Suppressor macrophage (primary cell): ENCODE measurements around the gene SCAF1.
A peak's percentile ranks its signal among the peaks of the same experiment; 100 is the strongest.

Experiments
- DNase-seq, 4 experiments: peaks; one replicate each; pipeline ENCODE4 v3.0.0-alpha.2; 2020 to 2022

The SCAF1 gene

DNA sequence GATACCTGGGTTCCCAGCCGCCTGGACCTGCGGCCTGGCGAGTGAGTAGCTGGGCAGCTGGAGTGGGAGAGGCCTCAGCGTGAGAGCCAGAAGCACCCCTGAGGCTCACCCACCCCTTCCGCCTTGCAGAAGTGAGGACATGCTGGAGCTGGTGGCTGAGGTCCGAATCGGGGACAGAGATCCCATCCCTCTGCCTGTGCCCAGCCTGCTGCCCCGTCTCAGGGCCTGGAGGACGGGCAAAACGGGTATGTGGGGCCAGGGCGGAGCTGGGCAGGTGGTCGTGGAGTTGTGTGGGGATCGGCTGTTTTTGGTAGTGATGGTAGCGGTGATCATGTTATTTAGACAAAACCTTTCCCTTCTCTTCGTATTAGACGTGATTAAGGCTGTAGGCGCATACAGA lies 4.6 kb downstream of the SCAF1 start:
- no peak for DNase-seq

- no peak for DNase-seq
Measured at GRCh38 chr19:49651029-49651819, 9.2 kb downstream of the SCAF1 start.

DNA sequence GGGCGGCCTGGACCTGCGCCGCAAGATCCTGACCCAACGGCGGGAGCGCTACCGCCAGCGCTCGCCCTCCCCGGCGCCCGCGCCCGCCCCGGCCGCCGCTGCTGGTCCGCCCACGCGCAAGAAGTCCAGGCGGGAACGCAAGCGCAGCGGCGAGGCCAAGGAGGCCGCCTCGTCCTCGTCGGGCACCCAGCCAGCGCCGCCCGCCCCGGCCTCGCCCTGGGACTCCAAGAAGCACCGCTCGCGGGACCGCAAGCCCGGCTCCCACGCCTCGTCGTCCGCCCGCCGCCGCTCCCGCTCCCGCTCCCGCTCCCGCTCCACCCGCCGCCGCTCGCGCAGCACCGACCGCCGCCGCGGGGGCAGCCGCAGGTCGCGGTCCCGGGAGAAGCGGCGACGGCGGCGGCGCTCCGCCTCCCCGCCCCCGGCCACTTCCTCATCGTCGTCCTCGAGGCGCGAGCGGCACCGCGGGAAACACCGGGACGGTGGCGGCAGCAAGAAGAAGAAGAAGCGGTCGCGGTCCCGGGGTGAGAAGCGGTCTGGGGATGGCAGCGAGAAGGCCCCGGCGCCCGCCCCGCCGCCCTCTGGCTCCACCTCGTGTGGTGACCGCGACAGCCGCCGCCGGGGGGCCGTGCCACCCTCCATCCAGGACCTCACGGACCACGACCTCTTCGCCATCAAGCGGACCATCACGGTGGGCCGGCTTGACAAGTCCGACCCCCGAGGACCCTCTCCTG lies 10.0 kb downstream of the SCAF1 start:
- no peak for DNase-seq

- no peak for DNase-seq
Measured at GRCh38 chr19:49652551-49653465, 10.8 kb downstream of the SCAF1 start.

GRCh38 chr19:49653466-49653806 lies 11.4 kb downstream of the SCAF1 start:
- no peak for DNase-seq

GRCh38 chr19:49654581-49654980 lies 12.6 kb downstream of the SCAF1 start:
- no peak for DNase-seq

DNA sequence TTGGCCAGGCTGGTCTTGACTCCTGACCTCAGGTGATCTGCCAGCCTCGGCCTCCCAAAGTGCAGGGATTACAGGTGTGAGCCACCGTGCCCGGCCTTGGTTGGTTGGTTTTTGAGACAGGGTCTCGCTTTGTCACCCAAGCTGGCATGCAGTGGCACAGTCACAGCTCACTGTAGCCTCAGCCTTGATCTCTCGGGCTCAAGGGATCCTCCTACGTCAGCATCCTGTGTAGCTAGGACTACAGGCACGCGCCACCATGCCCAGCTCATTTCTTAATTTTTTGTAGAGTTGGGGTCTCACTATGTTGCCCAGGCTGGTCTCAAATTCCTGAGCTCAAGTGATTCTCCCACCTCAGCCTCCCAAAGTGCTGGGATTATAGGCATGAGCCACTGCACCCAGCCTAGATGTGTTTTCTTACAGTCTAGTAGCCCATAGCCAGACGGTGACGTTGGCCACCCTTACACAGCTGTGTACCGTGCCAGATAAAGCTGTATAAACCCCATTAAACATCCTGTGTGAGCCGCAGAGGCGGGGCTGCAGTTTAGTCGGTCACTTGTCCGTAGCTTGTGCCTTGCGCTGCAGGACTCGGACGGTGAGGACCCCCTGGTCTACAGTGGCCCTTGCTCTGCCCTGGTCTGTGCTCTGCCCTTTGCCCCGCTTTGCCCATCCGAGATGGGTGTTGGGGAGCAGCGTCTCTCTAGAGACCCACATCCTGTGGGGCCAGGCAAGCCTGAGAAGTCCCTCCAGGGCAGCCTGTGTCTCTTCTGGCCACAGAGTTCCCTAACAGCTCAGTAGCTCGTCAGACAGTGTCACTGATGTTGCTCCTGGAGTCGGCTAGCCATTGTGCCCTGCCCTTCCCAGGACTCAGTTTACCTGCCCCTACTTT lies 13.8 kb downstream of the SCAF1 start:
- no peak for DNase-seq

DNA sequence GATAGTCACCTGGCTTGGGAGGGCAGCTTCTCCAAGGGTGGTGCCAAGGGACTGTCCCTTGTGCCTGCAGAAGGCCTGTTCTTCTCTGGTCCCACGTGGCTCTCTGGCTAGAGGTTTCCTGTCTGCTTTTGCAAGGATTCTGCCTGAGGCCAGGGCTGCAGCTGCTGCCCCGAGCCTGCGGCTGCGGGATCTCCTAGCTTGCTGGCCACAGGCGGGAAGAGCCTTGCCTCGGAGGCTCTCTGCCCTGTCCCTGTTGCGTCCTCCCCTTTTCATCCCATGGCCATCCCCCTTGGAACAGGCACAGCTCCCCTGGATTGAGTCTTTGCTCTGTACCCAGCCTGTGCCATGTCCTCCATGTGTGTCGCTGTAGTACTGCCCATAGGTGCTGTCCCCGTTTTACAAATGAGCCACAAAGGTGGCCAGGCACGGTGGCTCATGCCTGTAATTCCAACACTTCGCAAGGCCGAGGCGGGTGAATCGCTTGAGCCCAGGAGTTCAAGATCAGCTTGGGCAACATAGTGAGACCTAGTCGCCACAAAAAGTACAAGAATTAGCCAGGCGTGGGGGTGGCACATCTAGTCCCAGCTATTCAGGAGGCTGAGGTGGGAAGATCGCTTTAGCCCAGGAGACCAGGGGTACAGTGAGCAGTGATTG lies 14.6 kb downstream of the SCAF1 start:
- DNase-seq: no peak

DNA sequence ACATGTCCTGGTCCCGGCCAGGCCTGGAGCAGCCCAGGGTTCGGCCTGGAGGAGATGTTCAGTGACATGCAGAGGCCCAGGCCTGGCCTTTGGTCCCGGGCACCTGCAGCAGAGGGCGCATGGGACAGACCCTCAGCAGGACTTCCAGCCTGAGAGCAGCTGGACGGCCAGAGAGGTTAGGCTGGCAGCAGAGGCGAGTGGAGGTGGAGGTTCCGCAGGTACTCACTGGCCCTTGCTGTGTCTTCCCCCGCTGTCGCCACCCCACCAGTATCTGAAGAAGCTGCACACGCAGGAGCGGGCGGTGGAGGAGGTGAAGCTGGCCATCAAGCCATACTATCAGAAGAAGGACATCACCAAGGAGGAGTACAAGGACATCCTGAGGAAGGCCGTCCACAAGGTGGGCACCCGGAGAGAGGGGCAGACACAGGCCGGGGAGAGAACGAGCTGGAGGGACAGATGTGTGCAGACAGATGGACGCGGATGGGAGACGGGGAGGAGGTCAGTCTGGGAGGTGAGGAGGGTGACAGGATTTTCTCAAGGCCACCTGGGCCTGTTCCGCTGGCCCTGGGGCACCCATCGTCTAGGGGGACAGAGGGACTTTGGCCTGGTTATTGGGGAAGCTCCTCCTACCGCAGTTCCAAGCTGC lies 15.6 kb downstream of the SCAF1 start:
- no peak for DNase-seq

- no peak for DNase-seq
Measured at GRCh38 chr19:49658139-49658517, 16.1 kb downstream of the SCAF1 start.

GRCh38 chr19:49658566-49659442 lies 16.8 kb downstream of the SCAF1 start:
- DNase-seq: no peak

GRCh38 chr19:49660338-49660961 lies 18.4 kb downstream of the SCAF1 start:
- no peak for DNase-seq

GRCh38 chr19:49662011-49662410 lies 20.0 kb downstream of the SCAF1 start:
- DNase-seq: no peak

- no peak for DNase-seq
Measured at GRCh38 chr19:49663224-49663623, 21.2 kb downstream of the SCAF1 start.

GRCh38 chr19:49664171-49665035 lies 22.4 kb downstream of the SCAF1 start:
- peak; percentile 76 to 93 (median 85) for DNase-seq

DNA sequence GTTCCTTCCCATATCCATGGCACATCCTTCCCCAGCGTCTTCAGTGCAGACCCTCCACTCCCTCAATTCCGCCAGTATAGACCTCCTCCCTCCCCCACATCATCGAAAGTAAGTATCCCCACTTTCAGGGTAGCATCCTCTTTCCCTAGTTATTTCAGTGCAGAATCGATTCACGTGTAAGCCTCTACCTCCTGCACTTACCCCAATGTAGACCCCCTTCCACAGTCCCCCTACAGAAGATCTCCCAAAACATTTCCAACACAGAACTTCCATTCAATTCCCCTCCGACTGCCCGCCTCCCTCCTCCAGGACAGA lies 23.0 kb downstream of the SCAF1 start:
- DNase-seq: no peak

- peak; percentile 99 for DNase-seq
Measured at GRCh38 chr19:49665351-49666119, 23.5 kb downstream of the SCAF1 start, which contains the start of the genes BCL2L12 and IRF3. Gene BCL2L12, plus strand, starts transcription at chr19:49665933. Its CDS starts 760 bp downstream, at chr19:49666693. Gene IRF3, minus strand, starts transcription at chr19:49665857. Its CDS starts 1,019 bp downstream, at chr19:49664838.

DNA sequence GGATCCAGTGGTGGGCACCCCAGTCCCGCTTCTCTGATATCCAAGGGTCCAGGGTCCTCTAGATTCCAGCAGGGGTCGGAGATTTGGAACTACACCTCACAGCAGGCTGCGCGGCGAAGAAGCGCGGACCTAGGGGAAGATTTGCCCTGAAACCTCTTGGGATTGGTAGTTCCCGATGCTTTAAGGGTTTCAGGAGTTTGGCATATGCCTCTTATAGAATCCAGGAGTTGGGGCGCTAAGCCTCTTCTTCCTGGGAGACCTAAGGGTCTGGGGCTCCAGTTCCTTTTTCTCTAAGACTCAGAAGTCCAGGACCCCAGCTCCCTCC lies 24.1 kb downstream of the SCAF1 start:
- DNase-seq: peak in 2 of 4 experiments; percentile 30 to 32
